Erythroblast (primary cell): ENCODE data around the gene IL13RA1.
"Not testable (repeated sequence)": the region's sequence is repeated elsewhere in the genome, so short reads cannot be mapped to it uniquely, and the experiment has no call there.

Source experiments
- GATA1 ChIP-seq: IDR thresholded peaks from 2 replicates; pipeline ENCODE4 v1.6.1; 2011; ENCODE audit warnings: low read depth, mild to moderate bottlenecking, control low read depth, low read length, moderate library complexity
- POLR2A ChIP-seq: IDR thresholded peaks from 2 replicates; pipeline ENCODE4 v1.6.1; 2011; ENCODE audit warnings: mild to moderate bottlenecking, low read length

GRCh38 chrX:118715917-118716316 is 11.5 kb upstream of the IL13RA1 start:
- not testable (repeated sequence) for TF ChIP-seq POLR2A, GATA1
